HG03575 (cell line): ENCODE data around the gene GVQW3.
A peak's percentile ranks its signal among the peaks of the same experiment; 100 is the strongest.

Experiments used
- ATAC-seq: cut with Tn5 transposase; IDR thresholded peaks from one replicate; pipeline ENCODE4 v1.9.1; 2021; ENCODE audit not compliant: unreplicated experiment, insufficient number of reproducible peaks, low FRiP score; ENCODE audit errors: extremely low read depth

The GVQW3 gene

GRCh38 chr11:76436020-76436419 lies 54.9 kb downstream of the GVQW3 start:
- no peak for ATAC-seq

GRCh38 chr11:76443268-76443980 lies 62.3 kb downstream of the GVQW3 start:
- ATAC-seq: no peak

DNA sequence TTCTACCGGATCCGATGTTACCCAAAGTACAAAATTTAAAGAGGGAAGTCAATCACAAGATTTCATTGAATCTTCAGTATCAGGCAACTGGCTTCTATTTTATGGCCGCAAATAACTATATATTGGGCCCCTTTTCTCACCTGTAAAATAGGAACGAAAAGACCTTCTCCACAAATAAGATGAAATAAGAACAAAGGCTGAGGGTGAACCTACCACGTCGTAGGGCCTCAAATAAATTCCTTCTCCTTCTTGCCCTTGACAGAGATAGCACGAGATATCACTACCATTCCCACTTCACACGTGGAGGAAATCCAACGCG lies 62.9 kb downstream of the GVQW3 start:
- no peak for ATAC-seq

DNA sequence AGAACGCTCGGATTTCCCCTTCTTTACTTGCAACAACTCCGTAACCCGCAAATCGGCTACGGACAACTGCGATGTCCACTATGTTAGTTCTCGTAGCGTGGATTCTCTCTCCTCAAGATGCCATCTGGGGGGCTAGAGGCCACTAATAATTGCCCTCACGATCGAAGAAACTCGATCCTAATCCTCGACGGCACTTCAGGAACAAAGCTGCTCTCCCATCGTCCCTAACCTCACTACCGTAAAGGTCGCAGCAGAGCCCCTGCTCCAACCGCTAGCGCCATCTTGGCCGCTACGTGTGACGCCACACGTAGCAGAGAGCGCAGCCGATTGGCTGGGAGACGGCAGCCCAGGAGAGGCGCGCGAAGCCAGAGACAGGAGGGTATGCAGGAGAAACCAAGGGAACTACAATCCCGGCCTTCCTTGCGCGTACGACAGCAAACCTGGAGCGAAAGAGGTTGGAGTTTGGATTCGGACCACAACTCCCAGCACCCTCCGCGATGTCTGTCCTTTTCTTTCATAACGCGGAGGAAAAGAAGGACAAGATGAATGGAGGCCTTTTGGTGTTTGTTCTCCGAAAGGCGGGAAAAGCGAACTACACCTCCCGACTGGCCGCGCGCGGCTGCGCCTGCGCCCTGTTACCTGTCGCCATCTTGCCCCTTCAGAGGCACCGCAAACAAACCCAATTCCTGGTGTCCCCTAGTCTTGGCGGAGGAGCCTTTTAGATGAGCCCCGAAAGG lies 63.4 kb downstream of the GVQW3 start, which contains the start of gene EMSY:
Gene EMSY, plus strand, starts transcription at position 635 of the 737 bp plus-strand sequence. CDS start 1,921 bp downstream, outside the sequence.
- peak; percentile 58 for ATAC-seq

DNA sequence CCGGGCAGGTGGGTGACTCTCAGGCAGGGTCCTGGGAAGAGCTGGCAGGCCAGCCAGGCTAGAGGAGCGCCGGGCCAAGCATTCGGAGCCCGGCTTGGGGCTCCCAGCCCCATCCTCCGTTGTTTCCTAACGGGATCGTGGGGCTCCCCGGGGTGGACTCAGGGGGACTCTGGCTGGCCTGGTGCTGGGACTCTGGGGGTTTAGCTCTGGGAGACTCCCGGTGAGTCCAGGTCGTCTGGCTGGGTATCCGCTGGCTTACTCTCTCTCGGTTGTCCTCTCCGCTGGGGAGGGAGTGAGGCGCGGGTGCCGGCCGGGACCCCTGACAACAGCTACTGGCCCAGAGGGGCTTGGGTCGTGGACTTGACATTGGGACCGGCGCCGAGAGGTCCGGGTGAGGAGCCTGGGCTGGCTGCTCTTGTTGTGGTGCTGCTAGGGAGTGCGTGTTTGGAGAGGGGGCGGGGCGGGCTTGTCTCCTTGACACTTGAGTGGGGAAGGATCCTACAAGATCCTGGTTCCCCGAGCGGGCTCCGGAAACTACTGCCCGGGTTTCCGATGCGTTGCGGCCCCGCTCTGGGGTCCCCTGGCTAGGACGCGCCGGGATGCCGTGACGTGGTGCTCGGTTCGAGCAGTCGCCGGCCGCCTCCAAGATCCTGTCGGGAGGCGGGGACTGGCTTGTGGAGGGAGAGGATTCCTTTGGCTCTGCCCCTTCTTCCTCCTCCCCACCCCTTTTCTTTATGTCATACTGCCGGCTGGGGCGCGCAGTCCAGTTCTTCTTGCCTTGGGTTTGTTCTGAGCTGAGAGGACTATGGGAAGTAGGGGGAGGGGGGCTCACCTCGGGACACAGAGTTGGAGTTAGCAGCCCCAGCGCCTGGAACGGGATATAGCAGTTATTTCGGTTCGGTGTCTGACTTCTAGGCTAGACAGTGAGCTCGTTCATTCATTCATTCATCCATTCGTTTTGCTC lies 64.3 kb downstream of the GVQW3 start:
- ATAC-seq: no peak

DNA sequence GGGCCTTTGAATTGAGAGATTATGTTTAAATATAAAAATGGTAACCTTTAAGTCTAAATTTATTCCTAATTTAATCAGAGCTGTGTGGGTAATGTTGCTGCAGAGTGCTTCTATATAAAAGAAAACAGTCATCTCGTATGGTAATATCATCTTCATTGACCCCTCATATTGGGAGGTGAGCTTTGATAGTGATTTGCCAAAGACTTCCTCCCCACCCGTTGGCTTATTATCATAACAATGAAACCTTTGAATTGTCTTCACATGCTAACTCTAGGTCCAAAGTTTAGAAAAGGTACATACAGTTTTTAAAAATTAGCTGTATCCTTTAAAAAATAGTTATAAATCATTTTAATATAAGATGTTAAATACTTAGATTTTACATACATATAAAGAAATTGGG lies 67.4 kb downstream of the GVQW3 start:
- ATAC-seq: no peak

DNA sequence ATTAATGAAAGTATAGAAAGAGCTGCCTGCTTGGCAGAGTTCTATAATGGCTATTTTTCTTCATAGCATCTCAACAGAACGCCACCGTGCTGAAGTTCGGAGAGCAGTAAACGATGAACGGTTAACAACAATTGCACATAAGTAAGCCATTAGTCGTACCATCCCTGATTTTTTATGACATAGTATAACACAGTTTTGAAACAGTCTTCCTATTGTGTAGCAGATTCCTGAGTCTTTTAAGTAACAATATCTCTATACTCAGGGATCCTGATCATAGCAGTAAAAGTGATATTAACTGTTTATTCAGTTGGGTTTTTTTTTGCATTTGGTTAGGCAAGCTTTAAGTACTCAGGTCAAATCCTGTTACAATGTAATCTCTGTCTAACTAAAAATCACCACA lies 72.1 kb downstream of the GVQW3 start:
- no peak for ATAC-seq

- no peak for ATAC-seq
These were observed 74.2 kb downstream of the GVQW3 start for GRCh38 chr11:76455331-76455730.

DNA sequence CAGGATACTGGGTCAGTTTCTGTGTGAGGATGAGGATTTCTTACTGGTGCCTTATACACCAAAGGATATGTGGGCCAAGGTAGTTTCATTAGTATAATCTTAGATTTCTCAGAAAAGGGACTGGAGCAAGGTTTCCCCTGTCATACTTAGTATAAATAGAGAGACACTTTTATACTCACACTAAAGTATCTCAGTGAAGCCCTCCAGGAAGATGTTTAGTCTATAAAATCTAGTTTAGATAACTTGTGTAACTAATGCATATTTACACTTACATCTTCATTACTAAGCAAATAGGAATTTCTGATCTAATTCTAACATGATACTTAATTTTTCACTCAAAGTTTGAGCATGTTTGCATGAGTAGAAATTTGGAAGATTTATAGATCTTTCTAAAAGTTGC lies 74.8 kb downstream of the GVQW3 start:
- ATAC-seq: no peak

DNA sequence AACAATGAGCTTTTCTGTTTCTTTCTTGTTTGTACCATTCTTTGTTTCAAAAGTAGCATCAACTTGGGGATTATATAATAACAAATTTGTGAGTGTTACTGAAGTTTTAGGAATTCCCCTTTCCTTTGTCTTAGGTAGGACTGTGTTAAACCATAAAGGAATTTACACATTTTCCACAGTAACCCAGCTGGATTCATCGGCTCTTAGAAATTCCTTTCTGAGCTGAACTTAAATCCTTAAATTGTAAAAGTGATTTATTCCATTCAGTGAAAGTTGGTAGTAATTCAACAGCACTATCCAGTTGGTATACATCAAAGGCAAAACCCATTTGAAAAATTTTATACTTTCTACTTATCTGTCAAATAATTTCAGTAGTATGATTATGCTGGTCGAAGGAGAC lies 75.4 kb downstream of the GVQW3 start:
- no peak for ATAC-seq
